ENCODE data around the gene CDH16.

- TF ChIP-seq CTCF (conservative IDR thresholded peaks at IDR 0.05; ENCODE audit: low read depth, low read length) (no peak), EZH2 (IDR thresholded peaks at IDR 0.05; ENCODE audit: borderline replicate concordance, low read depth, low read length, poor library complexity, severe bottlenecking) (no peak)
Observed at GRCh38 chr16:66890799-66891198, 27.9 kb downstream of the CDH16 start.

Data from A673 (cell line).